Activated T-helper 17 cell treated with anti-CD3 and anti-CD28 coated beads, Interleukin-2, amount 50 U/mL, for 72 hours (primary cell): ENCODE data around the gene IFT43. TPM values are rescaled to one million over a fixed set of nuclear protein-coding genes. Genes with fewer than 3 reads are reported as not detected.

Experiments used
- ATAC-seq: fragments of 150-1000 bp; cut with Tn5 transposase; replicated peaks from 2 replicates; pipeline ENCODE4 v1.10.0; 2021; ENCODE audit warnings: mild to moderate bottlenecking, moderate library complexity
- H3K27ac Mint-ChIP-seq: one replicate; pipeline ENCODE4 v1.8.0; 2022; ENCODE audit warnings: mixed read lengths
- H3K27me3 Mint-ChIP-seq: one replicate; pipeline ENCODE4 v1.8.0; 2022; ENCODE audit warnings: mixed read lengths
- H3K36me3 Mint-ChIP-seq: one replicate; pipeline ENCODE4 v1.8.0; 2022; ENCODE audit warnings: low read depth, mild to moderate bottlenecking, mixed read lengths
- H3K4me1 Mint-ChIP-seq: one replicate; pipeline ENCODE4 v1.8.0; 2022; ENCODE audit warnings: mixed read lengths
- H3K4me3 Mint-ChIP-seq: one replicate; pipeline ENCODE4 v1.8.0; 2022; ENCODE audit warnings: mild to moderate bottlenecking, mixed read lengths
- H3K9me3 Mint-ChIP-seq: one replicate; pipeline ENCODE4 v1.8.0; 2022; ENCODE audit warnings: mixed read lengths
- total RNA-seq, 2 donors: library from RNA; stranded (reverse); gene quantifications; one replicate each; pipeline ENCODE4 v1.2.3, GENCODE V29; 2022

Gene IFT43
- total RNA-seq, 2 donors from 2014 or later = 5.7 to 7.2 TPM

DNA sequence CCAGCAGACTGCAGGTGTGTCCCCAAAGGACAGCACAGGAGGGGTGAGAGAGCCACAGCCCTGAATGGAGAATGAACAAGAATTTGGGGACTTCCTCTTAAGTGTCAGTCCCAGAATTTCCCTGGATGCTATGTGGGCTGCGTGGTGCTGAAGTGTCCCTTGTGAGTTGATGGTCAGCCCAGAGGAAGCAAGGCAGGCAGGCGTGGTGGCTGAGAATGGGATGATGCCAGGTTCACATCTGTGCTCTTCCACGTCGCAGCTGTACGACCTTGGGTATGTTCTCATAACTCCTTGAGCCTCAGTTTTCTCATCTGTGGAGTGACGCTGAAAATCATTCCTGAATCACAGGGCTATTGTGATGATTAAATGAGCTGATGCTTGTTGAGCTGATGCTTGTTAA lies 104.0 kb downstream of the IFT43 start:
- no peak overlapping the region for H3K27ac Mint-ChIP-seq
- ATAC-seq = no peak
- no peaks in the 10 kb centered on the region for H3K36me3 Mint-ChIP-seq

DNA sequence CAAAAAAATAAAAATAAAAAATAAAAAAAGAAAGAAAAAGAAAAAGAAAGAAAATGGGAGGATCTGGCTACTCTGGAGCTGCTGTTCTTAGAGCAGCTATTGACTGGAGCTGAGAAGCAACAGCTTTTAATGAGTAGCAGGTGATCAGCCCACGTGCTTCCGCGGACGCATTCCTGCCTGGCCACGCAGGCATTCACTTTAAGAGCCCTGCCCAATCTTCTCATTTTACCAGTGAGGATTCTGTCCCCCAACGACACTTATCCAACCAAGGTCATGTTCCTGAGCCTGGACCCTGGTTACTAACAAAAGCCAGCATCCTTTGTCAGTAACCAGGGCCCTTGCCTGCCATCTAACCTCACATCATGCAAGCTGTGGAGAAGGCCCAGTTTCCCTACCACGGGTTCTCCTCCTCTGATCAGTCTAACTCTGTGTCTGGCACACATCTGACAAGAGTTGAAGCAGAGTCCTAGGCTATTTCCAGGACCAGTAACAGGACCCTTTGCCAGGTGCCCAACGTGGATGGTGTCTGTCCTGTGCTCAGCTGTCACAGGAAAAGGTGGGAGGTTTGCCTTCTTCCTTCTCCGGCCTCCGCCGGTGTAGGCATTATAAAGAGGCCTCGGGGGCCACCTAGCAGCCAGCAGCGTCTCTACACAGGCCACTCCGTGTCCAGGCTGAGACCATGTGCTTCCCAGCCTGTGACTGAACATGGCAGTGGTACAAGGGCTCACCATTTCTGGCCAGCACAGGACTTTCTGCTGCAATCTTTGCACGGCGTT lies 105.2 kb downstream of the IFT43 start:
- Mint-ChIP-seq H3K27me3 (no peaks in the 10 kb centered on the region), H3K4me1 (no peaks in the 10 kb centered on the region), H3K4me3 (no peak overlapping the region), H3K9me3 (no peaks in the 10 kb centered on the region), H3K36me3 (no peaks in the 10 kb centered on the region), H3K27ac (no peak overlapping the region)
- no peak for ATAC-seq

More for the DNA sequence above, 104.0 kb downstream of the IFT43 start:
- Mint-ChIP-seq H3K4me1 (no peaks in the 10 kb centered on the region), H3K9me3 (no peaks in the 10 kb centered on the region), H3K4me3 (no peak overlapping the region), H3K27me3 (no peaks in the 10 kb centered on the region)

DNA sequence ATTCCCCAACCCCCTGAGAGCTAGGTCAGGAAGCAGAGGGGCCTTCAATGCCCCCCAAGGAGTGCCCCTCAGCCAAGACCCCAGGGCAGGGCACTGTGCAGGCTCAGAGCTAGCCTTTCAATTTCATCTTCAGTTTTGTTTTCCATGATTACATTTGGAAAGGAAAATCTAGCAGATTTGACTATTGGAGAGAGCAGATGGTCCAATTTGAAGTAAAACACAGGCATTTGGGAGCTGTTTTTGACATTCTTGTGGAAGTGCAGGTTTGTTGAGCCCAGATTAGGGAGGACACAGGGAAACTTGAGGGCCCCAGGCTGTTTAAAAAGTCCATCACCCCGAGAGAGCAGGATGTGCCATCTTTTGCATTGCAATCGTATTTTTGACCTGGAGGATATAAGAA lies 107.5 kb downstream of the IFT43 start:
- Mint-ChIP-seq H3K9me3 (no peaks in the 10 kb centered on the region), H3K27ac (no peak overlapping the region), H3K4me1 (no peaks in the 10 kb centered on the region), H3K36me3 (no peaks in the 10 kb centered on the region), H3K27me3 (no peaks in the 10 kb centered on the region), H3K4me3 (no peak overlapping the region)
- no peak for ATAC-seq

DNA sequence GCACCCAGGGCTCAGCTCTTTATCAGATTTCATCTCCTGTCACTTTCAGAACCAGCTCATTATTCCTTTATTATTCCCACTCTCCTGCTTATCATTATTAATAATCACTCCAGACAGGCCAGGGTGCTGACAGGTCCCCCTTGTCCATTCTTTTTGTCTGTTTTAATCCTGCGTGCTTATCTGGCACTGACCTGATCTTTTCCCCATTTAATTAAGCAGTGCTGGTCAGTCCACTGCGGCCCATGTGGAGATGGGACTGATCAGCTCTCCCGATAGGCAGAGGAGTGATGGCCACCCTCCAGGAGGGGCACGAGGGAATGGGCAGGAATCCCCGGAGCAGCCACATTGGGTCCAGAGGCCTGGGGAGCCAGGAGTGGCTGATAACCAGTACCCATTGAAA lies 110.7 kb downstream of the IFT43 start:
- no peak for ATAC-seq
- H3K36me3 Mint-ChIP-seq = no peaks in the 10 kb centered on the region
- H3K27me3 Mint-ChIP-seq = no peaks in the 10 kb centered on the region
- no peaks in the 10 kb centered on the region for H3K4me1 Mint-ChIP-seq
- H3K4me3 Mint-ChIP-seq = no peak overlapping the region
- H3K9me3 Mint-ChIP-seq = no peaks in the 10 kb centered on the region
- no peak overlapping the region for H3K27ac Mint-ChIP-seq

DNA sequence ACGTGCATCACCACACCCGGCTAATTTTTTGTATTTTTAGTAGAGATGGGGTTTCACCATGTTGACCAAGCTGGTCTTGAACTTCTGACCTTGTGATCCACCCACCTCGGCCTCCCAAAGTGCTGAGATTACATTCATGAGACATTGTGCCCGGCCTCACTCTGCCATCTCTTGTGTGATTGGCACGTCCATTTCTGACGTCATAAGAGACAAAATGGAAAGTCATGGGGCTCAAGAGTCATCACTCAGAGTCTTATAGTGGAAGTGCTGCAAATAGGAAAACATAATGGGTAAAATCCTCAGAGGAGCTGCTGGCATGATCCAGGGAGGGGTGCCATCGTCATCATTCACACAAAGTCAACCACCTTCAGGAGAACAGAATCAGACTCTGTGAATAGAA lies 112.0 kb downstream of the IFT43 start:
- ATAC-seq = no peak
- Mint-ChIP-seq H3K36me3 (no peaks in the 10 kb centered on the region), H3K27ac (no peak overlapping the region), H3K4me3 (no peak overlapping the region), H3K4me1 (no peaks in the 10 kb centered on the region), H3K27me3 (peaks cover 4% of the 10 kb centered on the region), H3K9me3 (no peaks in the 10 kb centered on the region)

DNA sequence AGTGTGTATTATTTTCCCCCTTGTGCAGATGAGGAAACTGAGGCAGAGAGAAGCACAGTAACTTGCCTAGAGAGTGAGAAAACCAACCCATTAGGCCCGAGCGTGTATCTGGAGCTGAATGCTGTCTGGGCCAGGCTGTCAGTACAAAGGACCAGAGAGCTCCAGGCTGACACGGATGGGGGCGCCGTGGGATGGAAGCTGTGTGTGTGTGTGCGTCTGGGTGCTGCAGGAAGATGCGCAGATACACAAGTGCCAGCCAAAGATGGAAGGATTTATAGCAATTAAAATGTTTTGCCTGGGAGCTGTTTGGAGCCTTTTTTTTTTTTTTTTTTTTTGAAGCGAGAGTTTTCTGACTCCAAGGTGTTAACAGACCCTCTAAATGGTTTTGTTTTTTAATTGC lies 112.5 kb downstream of the IFT43 start:
- ATAC-seq = no peak

DNA sequence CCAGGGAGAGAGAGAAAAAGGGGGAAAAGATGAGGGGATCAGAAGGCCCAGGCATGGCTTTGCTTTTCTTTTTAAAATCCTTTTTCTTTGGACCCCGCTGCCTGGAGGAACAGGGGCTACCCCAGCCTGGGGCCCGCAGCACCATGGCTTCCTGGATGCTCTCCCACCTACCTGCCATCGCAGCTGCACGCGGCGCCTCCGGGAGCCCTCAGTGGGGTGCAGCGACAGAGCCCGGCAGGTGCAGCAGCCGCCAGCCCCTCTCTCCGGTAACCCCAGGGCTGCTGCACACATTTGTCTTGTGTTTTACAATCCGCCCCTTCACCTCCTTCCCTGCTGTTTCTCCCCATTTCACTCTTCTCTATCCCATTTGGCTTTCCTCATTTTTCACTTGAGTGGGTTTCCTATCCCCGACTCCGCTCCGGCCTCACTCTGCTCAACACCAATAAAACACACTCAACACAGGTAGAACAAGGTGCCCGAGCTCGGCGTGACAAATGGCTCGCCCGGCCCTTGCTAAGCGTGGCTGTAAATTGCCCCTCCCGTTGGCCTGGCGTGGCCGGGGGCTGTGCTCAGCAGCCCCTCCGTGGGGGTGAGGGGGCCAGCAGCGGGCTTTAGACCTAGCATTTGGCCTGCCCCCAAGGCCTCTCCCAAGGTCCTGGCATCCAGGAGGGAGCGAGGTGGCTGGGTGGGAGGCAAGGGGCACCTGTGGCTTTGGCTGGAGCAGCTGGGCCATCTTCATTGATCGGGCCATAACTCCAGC lies 113.5 kb downstream of the IFT43 start:
- peaks cover 7% of the 10 kb centered on the region for H3K27me3 Mint-ChIP-seq
- no peak for ATAC-seq
- H3K4me3 Mint-ChIP-seq = no peak overlapping the region
- H3K36me3 Mint-ChIP-seq = no peaks in the 10 kb centered on the region
- H3K4me1 Mint-ChIP-seq = no peaks in the 10 kb centered on the region
- no peak overlapping the region for H3K27ac Mint-ChIP-seq
- H3K9me3 Mint-ChIP-seq = no peaks in the 10 kb centered on the region

More for the DNA sequence above, 112.5 kb downstream of the IFT43 start:
- H3K36me3 Mint-ChIP-seq = no peaks in the 10 kb centered on the region
- no peak overlapping the region for H3K27ac Mint-ChIP-seq
- H3K27me3 Mint-ChIP-seq = peaks cover 4% of the 10 kb centered on the region
- H3K4me3 Mint-ChIP-seq = no peak overlapping the region
- no peaks in the 10 kb centered on the region for H3K9me3 Mint-ChIP-seq
- H3K4me1 Mint-ChIP-seq = no peaks in the 10 kb centered on the region

DNA sequence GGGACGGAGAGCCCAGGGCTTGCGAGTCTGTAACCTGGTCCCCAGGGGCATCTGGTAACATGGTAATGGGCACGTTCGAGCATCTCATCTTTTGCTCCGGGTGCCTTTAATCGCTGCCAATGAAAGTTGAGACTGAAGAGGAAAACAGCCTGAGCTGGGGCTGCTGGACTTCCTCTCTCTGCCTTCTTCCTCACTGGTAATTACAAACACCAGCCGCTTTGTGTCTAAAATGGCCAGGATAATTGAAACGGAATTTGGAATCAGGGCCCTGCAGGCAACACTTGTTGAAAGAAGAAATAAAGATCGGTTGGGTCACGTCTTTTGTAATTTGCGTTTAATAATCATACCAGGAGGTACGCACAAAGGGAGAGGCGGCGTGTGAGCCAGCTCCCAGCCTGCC lies 114.7 kb downstream of the IFT43 start:
- H3K27me3 Mint-ChIP-seq = peaks cover 11% of the 10 kb centered on the region
- no peaks in the 10 kb centered on the region for H3K9me3 Mint-ChIP-seq
- no peak overlapping the region for H3K27ac Mint-ChIP-seq
- no peaks in the 10 kb centered on the region for H3K4me1 Mint-ChIP-seq
- no peak overlapping the region for H3K4me3 Mint-ChIP-seq
- no peaks in the 10 kb centered on the region for H3K36me3 Mint-ChIP-seq
- ATAC-seq = no peak

DNA sequence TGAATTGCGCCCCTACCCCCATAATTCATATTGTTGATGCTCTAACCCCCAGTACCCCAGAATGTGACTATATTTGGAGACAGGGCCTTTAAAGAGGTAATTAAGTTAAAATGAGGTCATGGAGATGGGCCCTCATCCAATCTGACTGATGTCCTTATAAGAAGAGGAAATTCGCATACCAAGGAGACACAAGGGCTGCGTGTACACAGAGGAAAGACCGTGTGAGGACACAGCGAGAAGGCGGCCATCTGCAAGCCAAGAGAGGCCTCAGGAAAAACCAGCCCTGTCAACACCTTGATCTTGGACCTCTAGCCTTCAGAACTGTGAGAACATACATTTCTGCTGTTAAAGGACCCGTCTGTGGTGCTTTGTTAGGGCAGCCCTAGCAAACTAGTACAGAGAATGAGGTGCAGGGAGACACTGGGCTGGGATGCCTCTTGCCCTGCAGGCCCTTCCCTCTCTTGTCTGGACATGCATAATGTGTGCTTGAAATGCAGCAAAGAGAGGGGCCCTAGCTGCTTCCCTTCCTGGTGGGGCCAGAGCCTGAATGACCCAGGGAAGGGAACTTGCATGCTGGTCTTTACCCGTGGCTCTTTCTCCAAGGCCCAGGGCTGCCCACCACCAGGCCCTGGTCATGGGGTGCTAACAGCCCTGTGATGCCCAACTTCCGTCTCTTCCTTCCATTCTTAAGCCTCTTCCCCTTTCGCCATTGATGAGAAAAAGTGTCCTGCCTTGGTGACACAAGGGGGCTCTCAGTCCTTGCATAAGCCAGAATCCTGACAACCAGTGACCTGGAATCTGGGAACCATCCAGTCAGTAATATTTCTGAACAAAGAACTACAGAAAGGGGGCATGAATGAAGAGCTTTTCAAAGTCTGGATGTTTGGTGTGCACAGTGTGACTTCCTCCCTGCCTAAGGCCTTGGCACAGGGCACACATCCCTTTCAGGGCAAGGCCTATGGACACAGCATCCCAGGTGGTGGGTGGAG lies 116.1 kb downstream of the IFT43 start:
- no peaks in the 10 kb centered on the region for H3K4me1 Mint-ChIP-seq
- peaks cover 18% of the 10 kb centered on the region for H3K27me3 Mint-ChIP-seq
- H3K36me3 Mint-ChIP-seq = no peaks in the 10 kb centered on the region
- H3K4me3 Mint-ChIP-seq = no peak overlapping the region
- H3K9me3 Mint-ChIP-seq = no peaks in the 10 kb centered on the region
- no peak for ATAC-seq
- H3K27ac Mint-ChIP-seq = no peak overlapping the region

DNA sequence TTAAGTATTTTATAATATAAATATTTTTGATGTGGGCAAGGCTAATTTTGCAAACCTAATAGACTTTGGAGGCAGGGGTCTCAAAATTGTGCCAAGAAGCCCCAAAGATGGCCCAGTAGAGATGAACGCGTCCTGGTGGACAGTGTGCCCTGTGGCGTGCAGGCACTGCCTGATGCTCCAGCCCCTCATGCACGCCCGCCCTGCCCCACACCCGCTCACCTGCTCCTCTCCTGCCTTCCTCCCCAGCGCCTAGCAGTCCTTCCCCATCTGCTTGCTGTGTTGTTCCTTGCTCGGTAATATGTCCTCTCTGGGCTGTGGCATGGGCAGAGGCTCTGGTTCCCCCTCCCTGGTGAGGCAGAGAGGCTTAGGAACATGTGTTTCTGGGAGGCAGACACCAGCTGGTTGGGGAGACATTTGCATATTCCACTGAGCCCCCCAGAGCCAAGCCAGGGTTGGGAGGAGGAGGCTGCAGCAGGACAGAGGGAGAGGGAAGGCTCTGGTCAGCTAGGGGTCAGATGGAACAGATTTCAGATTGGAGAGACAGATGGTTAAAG lies 119.3 kb downstream of the IFT43 start:
- Mint-ChIP-seq H3K4me3 (no peak overlapping the region), H3K9me3 (peaks cover 8% of the 10 kb centered on the region), H3K27ac (no peak overlapping the region), H3K4me1 (no peaks in the 10 kb centered on the region), H3K36me3 (no peaks in the 10 kb centered on the region), H3K27me3 (peaks cover 23% of the 10 kb centered on the region)
- no peak for ATAC-seq

DNA sequence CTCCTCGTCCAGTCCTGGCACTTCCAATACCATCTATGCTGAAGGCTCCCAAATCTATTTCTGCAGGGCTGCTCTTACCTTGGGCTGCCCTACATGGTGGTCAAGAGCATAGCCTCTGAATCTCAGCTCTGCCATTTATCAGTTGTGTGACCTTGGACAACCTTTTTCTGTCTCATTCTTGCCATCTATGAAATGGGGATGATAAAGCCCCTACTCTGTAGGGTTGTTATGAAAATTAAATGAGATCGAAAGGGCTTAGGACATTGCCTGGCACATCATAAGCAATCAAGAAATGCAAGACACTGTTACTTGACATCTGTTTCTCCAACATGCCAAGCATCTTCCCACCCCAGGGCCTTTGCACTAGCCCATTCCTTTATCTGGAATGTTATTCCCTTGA lies 120.6 kb downstream of the IFT43 start:
- Mint-ChIP-seq H3K27ac (no peak overlapping the region), H3K4me1 (no peaks in the 10 kb centered on the region), H3K9me3 (peaks cover 8% of the 10 kb centered on the region), H3K27me3 (peaks cover 23% of the 10 kb centered on the region), H3K4me3 (no peak overlapping the region), H3K36me3 (no peaks in the 10 kb centered on the region)
- no peak for ATAC-seq

DNA sequence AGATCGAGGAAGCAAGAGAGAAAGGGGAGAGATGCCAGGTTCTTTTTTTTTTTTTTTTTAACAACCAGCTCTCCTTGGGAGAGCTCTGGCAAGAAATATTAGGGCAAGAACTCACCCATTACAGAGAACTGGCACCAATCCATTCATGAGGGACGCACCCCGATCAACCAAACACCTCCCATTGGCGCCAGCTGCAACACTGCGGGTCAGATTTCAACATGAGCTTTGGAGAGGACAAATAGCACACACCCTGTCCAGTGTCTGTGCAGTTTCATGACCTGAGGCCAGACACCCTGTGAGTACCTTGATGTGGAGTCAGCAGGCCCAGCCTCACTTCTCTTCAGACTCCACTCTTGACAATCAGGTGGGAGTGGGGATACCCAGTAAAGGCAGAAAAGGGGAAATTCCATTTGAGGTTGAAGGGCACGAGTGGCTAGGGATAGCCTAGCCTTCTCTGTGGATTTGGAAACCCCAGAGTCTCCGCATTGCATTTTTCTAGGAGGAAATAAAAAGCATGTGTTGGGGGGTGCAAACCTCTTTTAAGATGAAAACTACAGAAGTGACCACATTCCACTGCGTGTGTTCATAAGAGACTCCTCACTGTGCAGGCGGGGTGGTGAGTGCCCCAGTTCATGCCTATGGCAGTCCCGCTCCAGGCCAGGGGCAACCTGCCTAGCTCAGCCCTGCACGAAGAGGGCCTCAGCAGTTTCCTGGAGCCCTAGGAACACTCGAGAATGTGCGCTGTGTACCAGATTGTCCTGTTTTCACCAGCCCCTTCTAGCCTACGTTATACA lies 123.7 kb downstream of the IFT43 start:
- H3K27me3 Mint-ChIP-seq = peaks cover 29% of the 10 kb centered on the region
- no peak for ATAC-seq
- H3K4me3 Mint-ChIP-seq = no peak overlapping the region
- H3K36me3 Mint-ChIP-seq = no peaks in the 10 kb centered on the region
- H3K27ac Mint-ChIP-seq = no peak overlapping the region
- no peaks in the 10 kb centered on the region for H3K4me1 Mint-ChIP-seq
- peaks cover 8% of the 10 kb centered on the region for H3K9me3 Mint-ChIP-seq

DNA sequence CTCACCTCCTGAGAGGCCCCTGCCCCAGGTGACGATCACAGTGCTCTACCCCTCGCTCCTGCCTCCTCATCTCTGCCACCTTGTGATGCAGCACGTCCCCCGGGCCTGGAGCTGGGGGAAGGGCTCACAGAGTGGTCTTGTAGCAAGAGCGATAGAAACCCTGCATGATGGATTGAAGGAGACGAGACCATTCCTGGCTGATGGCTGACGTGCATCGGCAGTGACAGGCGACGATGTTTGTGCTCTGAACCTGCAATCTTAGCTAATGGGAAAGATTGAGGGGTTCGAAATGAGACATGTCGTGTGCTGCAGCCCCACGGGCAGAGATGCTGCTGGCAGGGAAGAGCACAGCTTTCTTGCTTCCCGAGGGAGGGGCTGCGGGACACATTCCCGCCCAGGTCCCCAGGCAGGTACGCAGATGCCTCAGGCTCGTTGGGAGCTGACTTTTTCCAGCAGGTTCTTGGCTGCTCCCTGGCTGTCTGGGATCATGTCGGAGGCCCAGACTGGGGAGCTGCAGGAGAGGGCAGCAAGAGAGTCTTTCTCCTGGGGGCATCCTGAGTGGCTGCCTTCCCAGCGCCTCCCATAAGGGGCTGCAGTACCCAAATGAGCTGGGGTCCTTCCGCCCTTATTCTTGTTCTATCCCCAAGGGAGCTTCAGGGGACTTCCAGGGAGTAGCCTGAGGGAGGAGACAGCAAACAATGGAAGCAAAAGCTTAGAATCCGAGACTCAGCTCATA lies 127.5 kb downstream of the IFT43 start:
- Mint-ChIP-seq H3K27me3 (peaks cover 27% of the 10 kb centered on the region), H3K36me3 (no peaks in the 10 kb centered on the region), H3K9me3 (peaks cover 8% of the 10 kb centered on the region), H3K4me1 (no peaks in the 10 kb centered on the region), H3K27ac (no peak overlapping the region), H3K4me3 (no peak overlapping the region)
- ATAC-seq = no peak
